ENCODE measurements around the gene TSPAN9. TPM values are rescaled to one million over a fixed set of nuclear protein-coding genes. Genes with fewer than 3 reads are reported as not detected.

The TSPAN9 gene
- total RNA-seq, 1 donor from 2014 or later = 30.4 TPM

GRCh38 chr12:3262470-3262869 lies 185.3 kb downstream of the TSPAN9 start:
- Mint-ChIP-seq H3K27me3 (no peaks in the 10 kb centered on the region), H3K9me3 (ENCODE audit: low read depth) (no peaks in the 10 kb centered on the region), H3K36me3 (ENCODE audit: insufficient read depth) (no peaks in the 10 kb centered on the region), H3K4me1 (ENCODE audit: low read depth) (no peaks in the 10 kb centered on the region), H3K27ac (no peak overlapping the region), H3K4me3 (ENCODE audit: low read depth) (no peak overlapping the region)
- DNase-seq (ENCODE audit: low spot score, unreplicated experiment) = no peak
- TF ChIP-seq CTCF (IDR thresholded peaks at IDR 0.05; ENCODE audit: unreplicated experiment) = no peak

GRCh38 chr12:3263282-3263681 lies 186.1 kb downstream of the TSPAN9 start:
- Mint-ChIP-seq H3K4me3 (ENCODE audit: low read depth) (no peak overlapping the region), H3K36me3 (ENCODE audit: insufficient read depth) (no peaks in the 10 kb centered on the region), H3K9me3 (ENCODE audit: low read depth) (no peaks in the 10 kb centered on the region), H3K27me3 (no peaks in the 10 kb centered on the region), H3K4me1 (ENCODE audit: low read depth) (no peaks in the 10 kb centered on the region), H3K27ac (peak overlapping the region; percentile 77)
- TF ChIP-seq CTCF (IDR thresholded peaks at IDR 0.05; ENCODE audit: unreplicated experiment) = no peak
- DNase-seq (ENCODE audit: low spot score, unreplicated experiment) = no peak

GRCh38 chr12:3263939-3264922 lies 187.1 kb downstream of the TSPAN9 start:
- Mint-ChIP-seq H3K36me3 (ENCODE audit: insufficient read depth) (no peaks in the 10 kb centered on the region), H3K27ac (no peak overlapping the region), H3K4me1 (ENCODE audit: low read depth) (no peaks in the 10 kb centered on the region), H3K4me3 (ENCODE audit: low read depth) (no peak overlapping the region), H3K27me3 (no peaks in the 10 kb centered on the region), H3K9me3 (ENCODE audit: low read depth) (no peaks in the 10 kb centered on the region)
- no peak for TF ChIP-seq CTCF (IDR thresholded peaks at IDR 0.05; ENCODE audit: unreplicated experiment)
- DNase-seq (ENCODE audit: low spot score, unreplicated experiment) = no peak

- DNase-seq (ENCODE audit: low spot score, unreplicated experiment) = no peak
- no peaks in the 10 kb centered on the region for H3K4me1 Mint-ChIP-seq (ENCODE audit: low read depth)
- no peaks in the 10 kb centered on the region for H3K9me3 Mint-ChIP-seq (ENCODE audit: low read depth)
- TF ChIP-seq CTCF (IDR thresholded peaks at IDR 0.05; ENCODE audit: unreplicated experiment) = no peak
- H3K27ac Mint-ChIP-seq = no peak overlapping the region
- no peaks in the 10 kb centered on the region for H3K36me3 Mint-ChIP-seq (ENCODE audit: insufficient read depth)
- no peak overlapping the region for H3K4me3 Mint-ChIP-seq (ENCODE audit: low read depth)
- H3K27me3 Mint-ChIP-seq = no peaks in the 10 kb centered on the region
Observed at GRCh38 chr12:3265406-3265805, 188.2 kb downstream of the TSPAN9 start.

- no peak for TF ChIP-seq CTCF (IDR thresholded peaks at IDR 0.05; ENCODE audit: unreplicated experiment)
- no peak for DNase-seq (ENCODE audit: low spot score, unreplicated experiment)
- no peaks in the 10 kb centered on the region for H3K9me3 Mint-ChIP-seq (ENCODE audit: low read depth)
- H3K4me1 Mint-ChIP-seq (ENCODE audit: low read depth) = no peaks in the 10 kb centered on the region
- H3K27me3 Mint-ChIP-seq = no peaks in the 10 kb centered on the region
- no peak overlapping the region for H3K27ac Mint-ChIP-seq
- H3K36me3 Mint-ChIP-seq (ENCODE audit: insufficient read depth) = no peaks in the 10 kb centered on the region
- no peak overlapping the region for H3K4me3 Mint-ChIP-seq (ENCODE audit: low read depth)
Observed at GRCh38 chr12:3266638-3267037, 189.5 kb downstream of the TSPAN9 start.
